Spleen (tissue), 11 donors: ENCODE results near the gene AGMO. TPM values are rescaled to one million over a fixed set of nuclear protein-coding genes. Genes with fewer than 3 reads are reported as not detected.
A peak's percentile ranks its signal among the peaks of the same experiment; 100 is the strongest.

Experiments
- DNase-seq: peaks from one replicate; pipeline ENCODE4 v3.0.0-alpha.2; 2020
- H3K27ac ChIP-seq, 8 donors: fragments of 200-600 bp; sonication (generic) in 7 of 8; 1 replicate in 4 of 8; 2 replicates in 4 of 8; pipeline versions ENCODE4 v1.5.0 to v1.8.0; 2016 to 2021; ENCODE audit warnings: inconsistent platforms in 4 of 8, mild to moderate bottlenecking in 4 of 8, moderate library complexity in 1 of 8
- H3K27me3 ChIP-seq, 7 donors: fragments of 200-600 bp; sonication (generic) in 6 of 7; replicated peaks in 1 of 7; 1 replicate in 4 of 7; 2 replicates in 3 of 7; pipeline versions ENCODE4 v1.5.0 to v1.8.0; 2016 to 2021; ENCODE audit warnings: inconsistent platforms in 3 of 7, mild to moderate bottlenecking in 1 of 7
- H3K36me3 ChIP-seq, 6 donors: fragments of 200-600 bp; sonication (generic) in 5 of 6; 1 replicate in 4 of 6; 2 replicates in 2 of 6; pipeline versions ENCODE4 v1.5.0 to v1.8.0; 2016 to 2021; ENCODE audit warnings: inconsistent platforms in 2 of 6
- H3K4me1 ChIP-seq, 6 donors: fragments of 200-600 bp; sonication (generic) in 5 of 6; 1 replicate in 3 of 6; 2 replicates in 3 of 6; pipeline versions ENCODE4 v1.5.0 to v1.8.0; 2016 to 2021; ENCODE audit warnings: inconsistent platforms in 3 of 6
- H3K4me3 ChIP-seq, 8 donors: fragments of 200-600 bp; sonication (generic) in 7 of 8; 1 replicate in 4 of 8; 2 replicates in 4 of 8; pipeline versions ENCODE4 v1.5.0 to v1.8.0; 2016 to 2021; ENCODE audit warnings: inconsistent platforms in 4 of 8, mild to moderate bottlenecking in 4 of 8, moderate library complexity in 2 of 8
- H3K9me3 ChIP-seq, 8 donors: fragments of 200-600 bp; sonication (generic) in 7 of 8; 1 replicate in 4 of 8; 2 replicates in 4 of 8; pipeline versions ENCODE4 v1.5.0 to v1.8.0; 2016 to 2021; ENCODE audit warnings: inconsistent platforms in 4 of 8
- POLR2A ChIP-seq, 3 donors: fragments of 450-650 bp; IDR thresholded peaks; one replicate each; pipeline ENCODE4 v1.5.1; 2017; ENCODE audit warnings: antibody characterized with exemption in 3 of 3, mild to moderate bottlenecking in 1 of 3
- POLR2AphosphoS5 ChIP-seq, 3 donors: sonication (generic); formaldehyde crosslinking; IDR thresholded peaks; one replicate each; pipeline ENCODE4 v1.5.1; 2017; ENCODE audit warnings: antibody characterized with exemption in 3 of 3
- WGBS, 5 donors: extraction: QIAGEN DNeasy Blood & Tissue Kit in 3 of 5; methylation state at CpG; one replicate each; pipeline versions ENCODE4 v1.1.5 to v1.1.7; 2013 to 2018; 5-methylcytosine and 5-hydroxymethylcytosine counted together
- intact Hi-C: fragments of 100-400 bp; cut with DNase I; formaldehyde crosslinking; loops from one replicate; pipeline ENCODE4 v1.15.0; 2023; ENCODE audit warnings: low total_unique reads
- polyA plus RNA-seq, 3 donors: library from polyadenylated mRNA; stranded (reverse); fragments of 200-250 nt; gene quantifications; one replicate each; pipeline ENCODE4 v1.2.1, GENCODE V29; 2013
- total RNA-seq, 7 donors: library from RNA; depleted of rRNA in 3 of 7; stranded (reverse); fragments of >200 nt in 3 of 7; fragmentation: NEBNext Ultra II Directional in 4 of 7; extraction: Animal tissue kit (Norgen Biotek cat#: 25700) in 4 of 7; gene quantifications; one replicate each; pipeline versions ENCODE4 v1.1.0 to v1.2.1, GENCODE V29; 2016 to 2021
- TF ChIP-seq, protein P1 (sequence below), 11 experiments: fragments of 200-600 bp in 7 of 11; fragments of 450-650 bp in 4 of 11; sonication (generic) in 4 of 11; IDR thresholded peaks in 8 of 11; conservative IDR thresholded peaks in 3 of 11; 1 replicate in 7 of 11; 2 replicates in 4 of 11; pipeline versions ENCODE4 v1.4.0 to v1.8.0; 2016 to 2021; ENCODE audit warnings: antibody characterized with exemption in 11 of 11, inconsistent platforms in 4 of 11, mild to moderate bottlenecking in 1 of 11
- donor health status: healthy with polysubstance abuse.
- donor health status: DM: no; HTN: no; CAD: no; lungs with moderate emphysema.
- donor health status: DM: no; HTN: no; CAD: no.
- donor health status: Bipolar disorder and iron deficiency.
- donor health status: healthy.
- donor health status: DM: no; HTN: no; CAD: no.
- donor health status: DM: yes; HTN: yes; CAD: no.

Gene AGMO
- total and polyA plus RNA-seq, 10 donors = 0.02 to 0.03 (median 0.03) TPM; not detected in 7

DNA sequence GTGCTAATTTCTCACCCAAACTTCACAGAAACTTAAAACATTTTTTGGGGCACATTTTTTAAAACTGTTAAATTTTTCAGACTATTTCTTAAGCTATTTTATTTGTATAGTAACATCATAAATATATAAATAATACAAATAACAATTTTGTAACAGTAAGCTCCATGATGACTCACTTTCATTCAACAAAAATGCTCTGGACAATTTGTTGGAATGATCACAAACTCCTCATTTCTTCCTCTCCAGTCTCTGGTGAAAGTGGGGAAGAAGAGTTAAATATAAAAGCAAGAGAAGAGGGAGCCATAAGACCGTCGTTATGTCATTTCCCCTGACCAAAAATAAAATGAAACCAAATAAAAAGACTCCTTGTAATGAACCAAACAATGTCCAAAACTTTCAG lies 162.4 kb downstream of the AGMO start:
- peaks cover 0 to 27% (median 17%) of the 10 kb centered on the region in 8 donors for H3K9me3 ChIP-seq
- DNase-seq = no peak
- intact Hi-C loops = no loop called here
- no peak overlapping the region for H3K27ac ChIP-seq
- H3K27me3 ChIP-seq = no peaks in the 10 kb centered on the region
- no peaks in the 10 kb centered on the region for H3K4me1 ChIP-seq
- 63 to 75% (median 70%) methylated on average over 2 of the region's 2 CpGs for WGBS, 5 donors
- no peaks in the 10 kb centered on the region for H3K36me3 ChIP-seq
- H3K4me3 ChIP-seq = no peak overlapping the region
- TF ChIP-seq POLR2A (IDR thresholded peaks at IDR 0.05) = no peak
- TF ChIP-seq, protein P1, sequence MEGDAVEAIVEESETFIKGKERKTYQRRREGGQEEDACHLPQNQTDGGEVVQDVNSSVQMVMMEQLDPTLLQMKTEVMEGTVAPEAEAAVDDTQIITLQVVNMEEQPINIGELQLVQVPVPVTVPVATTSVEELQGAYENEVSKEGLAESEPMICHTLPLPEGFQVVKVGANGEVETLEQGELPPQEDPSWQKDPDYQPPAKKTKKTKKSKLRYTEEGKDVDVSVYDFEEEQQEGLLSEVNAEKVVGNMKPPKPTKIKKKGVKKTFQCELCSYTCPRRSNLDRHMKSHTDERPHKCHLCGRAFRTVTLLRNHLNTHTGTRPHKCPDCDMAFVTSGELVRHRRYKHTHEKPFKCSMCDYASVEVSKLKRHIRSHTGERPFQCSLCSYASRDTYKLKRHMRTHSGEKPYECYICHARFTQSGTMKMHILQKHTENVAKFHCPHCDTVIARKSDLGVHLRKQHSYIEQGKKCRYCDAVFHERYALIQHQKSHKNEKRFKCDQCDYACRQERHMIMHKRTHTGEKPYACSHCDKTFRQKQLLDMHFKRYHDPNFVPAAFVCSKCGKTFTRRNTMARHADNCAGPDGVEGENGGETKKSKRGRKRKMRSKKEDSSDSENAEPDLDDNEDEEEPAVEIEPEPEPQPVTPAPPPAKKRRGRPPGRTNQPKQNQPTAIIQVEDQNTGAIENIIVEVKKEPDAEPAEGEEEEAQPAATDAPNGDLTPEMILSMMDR (IDR thresholded peaks at IDR 0.05 in 8 of 11, conservative IDR thresholded peaks at IDR 0.05 in 3 of 11) = no peak
- TF ChIP-seq POLR2AphosphoS5 (IDR thresholded peaks at IDR 0.05) = no peak

DNA sequence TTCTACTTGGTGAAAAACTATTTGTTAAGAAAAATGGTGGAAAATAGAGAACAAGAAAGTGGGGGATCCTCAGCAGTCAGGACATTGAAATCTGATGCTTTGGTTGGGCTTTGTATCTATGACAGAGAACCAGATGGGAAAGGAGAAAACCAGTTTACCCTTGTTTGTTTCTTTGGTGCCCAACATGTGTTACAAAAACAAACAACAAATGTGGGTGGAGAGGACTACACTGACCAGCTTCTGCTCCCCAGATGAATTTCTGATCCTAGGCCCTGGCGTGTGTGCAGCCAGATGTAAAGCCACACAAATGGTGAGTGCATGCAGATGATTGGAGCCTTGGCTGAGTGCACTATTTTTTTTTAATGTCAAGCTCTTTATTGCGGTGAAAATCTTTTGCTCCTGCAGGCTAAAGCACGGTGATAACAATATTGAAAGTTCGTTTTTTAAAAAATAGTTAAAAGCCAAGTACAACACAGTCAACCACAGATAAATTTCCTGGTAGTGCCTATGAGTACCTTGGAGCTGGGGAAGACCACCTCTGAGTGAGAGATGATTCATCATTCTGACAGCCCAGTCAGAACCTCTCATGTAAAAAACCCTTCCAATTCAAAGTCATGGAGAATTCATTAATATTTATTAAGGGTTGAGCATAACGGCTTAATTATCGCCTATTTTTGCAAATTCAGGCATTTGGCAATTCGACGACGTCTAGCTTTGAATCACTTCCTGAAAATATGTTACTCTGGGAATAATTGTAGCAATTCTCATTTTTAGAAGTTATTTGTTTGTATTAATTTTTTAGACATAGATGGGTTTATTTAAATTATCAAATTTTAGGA lies 163.7 kb downstream of the AGMO start:
- Histone ChIP-seq H3K27ac (no peak overlapping the region), H3K27me3 (no peaks in the 10 kb centered on the region), H3K4me1 (no peaks in the 10 kb centered on the region), H3K36me3 (no peaks in the 10 kb centered on the region), H3K9me3 (peaks cover 0 to 27% (median 17%) of the 10 kb centered on the region in 8 donors), H3K4me3 (no peak overlapping the region)
- no peak for DNase-seq
- intact Hi-C loops = no loop called here
- 76 to 93% (median 89%) methylated on average over 9 of the region's 9 CpGs for WGBS, 5 donors
- TF ChIP-seq POLR2AphosphoS5 (IDR thresholded peaks at IDR 0.05) = no peak
- TF ChIP-seq, protein P1 (IDR thresholded peaks at IDR 0.05 in 8 of 11, conservative IDR thresholded peaks at IDR 0.05 in 3 of 11) = no peak
- TF ChIP-seq POLR2A (IDR thresholded peaks at IDR 0.05) = no peak

DNA sequence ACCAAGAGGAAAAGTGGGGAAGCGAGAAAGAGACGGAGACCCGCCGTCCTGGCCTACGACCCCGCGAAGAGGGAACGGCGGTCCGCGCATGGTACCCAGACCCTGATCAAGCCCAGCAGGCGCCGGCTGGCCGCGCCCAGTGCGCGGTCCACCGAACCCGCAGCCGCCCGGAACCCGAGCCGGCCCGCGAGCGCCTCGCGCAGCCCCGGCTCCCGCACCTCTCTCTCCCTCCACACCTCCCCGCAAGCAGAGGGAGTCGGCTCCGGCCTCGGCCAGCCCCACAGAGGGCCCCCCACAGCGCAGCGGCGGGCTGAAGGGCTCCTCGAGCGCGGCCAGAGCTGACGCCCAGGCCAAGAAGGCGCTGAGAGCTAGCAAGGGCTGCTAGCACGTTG lies 164.7 kb downstream of the AGMO start:
- TF ChIP-seq, protein P1 (IDR thresholded peaks at IDR 0.05 in 8 of 11, conservative IDR thresholded peaks at IDR 0.05 in 3 of 11) = no peak
- TF ChIP-seq POLR2A (IDR thresholded peaks at IDR 0.05) (no peak), POLR2AphosphoS5 (IDR thresholded peaks at IDR 0.05) (no peak)
- DNase-seq = peak; percentile 72
- Histone ChIP-seq H3K27ac (no peak overlapping the region), H3K4me3 (no peak overlapping the region), H3K36me3 (no peaks in the 10 kb centered on the region), H3K27me3 (no peaks in the 10 kb centered on the region), H3K4me1 (no peaks in the 10 kb centered on the region), H3K9me3 (peaks cover 0 to 32% (median 17%) of the 10 kb centered on the region in 8 donors)
- intact Hi-C loops = no loop called here
- 91 to 96% (median 95%) methylated on average over 33 to 43 of the region's 43 CpGs for WGBS, 5 donors
